ENCODE measurements around the gene DEFB129.
"Not testable (repeated sequence)": the region's sequence is repeated elsewhere in the genome, so short reads cannot be mapped to it uniquely, and the experiment has no call there.

Gene DEFB129

GRCh38 chr20:252801-253200 lies 25.7 kb downstream of the DEFB129 start:
- no peak for DNase-seq (ENCODE audit: low read depth in 2 of 2, low spot score in 1 of 2)

- not testable (repeated sequence) for DNase-seq (ENCODE audit: low read depth in 2 of 2, low spot score in 1 of 2)
Observed at GRCh38 chr20:253447-253846, 26.4 kb downstream of the DEFB129 start.

DNA sequence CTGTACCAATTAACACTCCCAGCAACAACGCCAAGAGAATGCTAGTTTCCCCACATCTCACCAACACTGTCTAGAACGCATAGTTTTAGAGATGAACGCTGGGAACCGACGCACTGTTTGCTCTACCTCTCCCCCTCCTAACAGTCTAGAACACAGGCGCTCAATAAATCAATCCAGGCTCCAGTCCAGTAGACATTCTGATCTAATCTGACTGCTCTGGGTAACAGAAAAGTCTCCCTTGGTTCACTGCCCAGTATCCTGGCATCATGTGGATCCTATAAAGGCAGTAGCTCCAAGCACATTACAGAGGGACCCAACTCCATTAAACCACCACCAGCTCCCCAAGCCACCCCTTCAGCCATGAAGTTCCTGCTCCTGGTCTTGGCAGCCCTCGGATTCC lies 30.4 kb downstream of the DEFB129 start, which contains the start of gene DEFB132:
Gene DEFB132, plus strand, starts transcription at position 306 of the 400 bp plus-strand sequence. Its CDS starts 55 bp downstream, at position 361.
- DNase-seq (ENCODE audit: low read depth in 2 of 2, low spot score in 1 of 2): no peak

GRCh38 chr20:258269-258858 lies 31.3 kb downstream of the DEFB129 start:
- no peak for DNase-seq (ENCODE audit: low read depth in 2 of 2, low spot score in 1 of 2)

DNA sequence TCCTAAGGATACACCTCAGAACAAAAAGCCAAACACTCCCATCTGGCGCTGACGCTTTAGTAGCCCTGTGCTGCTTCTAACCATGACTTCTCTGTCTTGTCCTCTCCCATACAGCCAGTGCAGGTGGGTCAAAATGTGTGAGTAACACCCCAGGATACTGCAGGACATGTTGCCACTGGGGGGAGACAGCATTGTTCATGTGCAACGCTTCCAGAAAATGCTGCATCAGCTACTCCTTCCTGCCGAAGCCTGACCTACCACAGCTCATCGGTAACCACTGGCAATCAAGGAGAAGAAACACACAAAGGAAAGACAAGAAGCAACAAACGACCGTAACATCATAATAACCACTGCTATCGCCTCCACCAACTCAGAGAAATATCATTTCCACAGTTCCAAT lies 31.9 kb downstream of the DEFB129 start:
- DNase-seq (ENCODE audit: low read depth in 2 of 2, low spot score in 1 of 2): no peak

DNA sequence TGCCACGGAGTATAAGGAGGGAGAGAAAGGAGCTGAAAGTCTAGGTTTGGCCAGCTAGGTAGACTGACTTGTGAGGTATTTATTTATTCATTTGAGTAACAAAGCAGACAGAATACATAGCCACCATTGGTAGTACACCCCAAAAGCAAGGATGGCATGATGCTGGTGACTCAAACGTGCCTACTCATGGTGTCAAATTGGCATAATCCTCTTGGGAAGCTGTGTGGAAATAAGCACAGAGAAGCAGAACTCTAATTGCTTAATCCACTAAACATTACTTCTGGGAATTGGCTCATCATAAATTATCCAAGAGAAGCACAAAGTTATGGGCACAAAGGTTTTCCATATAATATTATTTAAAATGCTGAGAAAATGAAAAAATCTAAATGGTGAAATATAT lies 32.9 kb downstream of the DEFB129 start:
- no peak for DNase-seq (ENCODE audit: low read depth in 2 of 2, low spot score in 1 of 2)

DNA sequence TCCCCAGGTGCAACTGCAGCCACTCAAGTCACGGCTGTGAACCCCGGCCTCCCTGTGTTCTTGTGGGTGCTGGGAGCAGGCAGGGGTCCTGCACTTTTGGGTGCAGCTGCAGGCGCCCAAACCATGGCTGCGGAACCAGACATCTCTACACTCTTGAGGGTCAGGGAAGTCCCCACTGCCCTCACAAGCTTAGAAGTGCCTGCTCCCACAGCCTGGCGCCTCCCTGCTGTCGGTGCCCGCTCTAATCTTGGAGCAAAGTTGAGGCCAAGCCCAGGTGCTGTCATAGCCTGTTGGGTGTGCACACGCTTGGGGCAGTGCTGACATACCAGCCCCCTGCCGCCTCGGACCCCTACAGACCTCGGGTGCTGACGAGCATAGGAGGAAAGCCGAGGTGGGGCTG lies 36.6 kb downstream of the DEFB129 start:
- DNase-seq (ENCODE audit: low read depth in 2 of 2, low spot score in 1 of 2): no peak

DNA sequence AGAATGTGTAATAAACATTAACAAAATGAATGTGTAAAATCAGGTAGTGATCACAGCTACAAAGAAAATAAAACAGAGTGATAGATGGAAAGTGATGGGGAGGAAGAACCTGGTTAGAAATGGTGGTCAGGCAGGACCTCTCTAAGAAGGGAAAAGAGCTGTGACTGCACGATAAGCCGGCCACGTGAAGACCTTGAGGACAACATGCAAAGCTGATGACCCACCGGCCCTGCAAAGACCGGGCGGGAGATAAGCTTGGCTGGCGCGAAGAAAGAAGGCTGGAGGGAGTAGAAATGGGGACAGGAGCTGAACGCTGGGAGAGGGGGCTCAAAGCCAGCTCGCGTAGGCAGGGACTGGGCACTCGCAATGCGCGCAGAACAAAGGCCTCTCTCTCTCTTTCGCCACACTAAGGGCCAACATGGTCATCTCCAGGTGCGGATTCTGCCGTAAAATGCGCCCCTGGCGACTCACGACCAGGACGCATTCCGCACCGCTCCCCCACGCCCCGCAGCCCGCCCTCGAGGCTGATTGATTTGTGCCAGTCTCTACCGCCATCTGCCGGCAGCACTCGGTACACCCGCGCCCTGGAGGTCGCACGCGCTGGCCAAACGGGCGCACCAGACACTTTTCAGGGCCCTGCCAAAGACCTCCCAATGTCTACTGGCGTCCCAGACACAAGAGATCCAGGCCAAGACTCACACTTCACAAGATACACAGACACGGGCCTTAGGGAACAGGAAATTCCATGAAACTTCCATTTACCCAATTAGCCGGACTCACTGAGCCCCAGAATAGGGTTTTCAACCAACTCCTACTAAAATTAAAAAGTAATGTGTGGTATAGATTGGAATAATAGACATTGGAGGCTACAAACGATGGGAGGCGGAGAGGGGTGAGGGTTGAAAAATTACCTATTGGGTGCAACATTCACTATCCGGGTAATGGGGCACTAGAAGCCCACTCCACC lies 39.8 kb downstream of the DEFB129 start:
- DNase-seq (ENCODE audit: low read depth in 2 of 2, low spot score in 1 of 2): peak; percentile 73 to 78

DNA sequence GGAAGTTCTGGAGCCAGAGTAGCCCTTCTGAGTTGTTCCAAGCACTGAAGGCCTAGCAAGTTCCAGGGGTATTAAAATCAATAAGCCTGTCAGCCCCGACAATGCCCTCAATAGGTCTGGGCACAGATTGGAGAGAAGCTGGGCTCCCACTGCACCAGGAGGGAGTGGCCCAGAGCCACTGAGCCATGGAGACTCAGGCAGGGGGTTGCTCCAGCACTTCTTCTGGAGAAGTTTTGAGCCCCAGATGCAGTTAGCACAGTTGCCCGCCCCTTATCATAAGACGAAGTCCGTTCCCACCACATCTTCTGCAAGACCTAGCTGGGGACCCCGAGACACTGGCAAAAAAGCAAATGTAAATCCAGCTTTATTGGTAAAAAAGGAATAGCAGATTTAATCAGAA lies 43.5 kb downstream of the DEFB129 start:
- DNase-seq (ENCODE audit: low read depth in 2 of 2, low spot score in 1 of 2): no peak

DNA sequence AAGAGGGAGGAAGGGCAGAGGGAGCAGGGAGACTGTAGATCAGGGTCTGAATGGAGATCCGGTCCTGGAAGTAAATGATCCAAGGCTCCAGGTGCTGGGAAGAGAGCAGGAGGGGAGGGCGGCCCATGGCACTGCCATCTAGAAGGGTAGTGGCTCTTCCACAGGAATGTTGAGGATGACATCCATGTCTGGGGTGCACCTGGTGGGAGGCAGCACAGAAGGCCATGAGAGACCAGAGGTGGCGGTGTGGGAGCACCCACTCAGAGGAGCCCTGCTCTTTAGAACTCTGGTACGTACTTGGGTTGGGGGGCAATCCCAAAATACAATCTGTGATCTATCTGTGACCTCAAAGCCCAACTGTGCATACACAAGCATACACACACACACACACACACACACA lies 44.0 kb downstream of the DEFB129 start:
- no peak for DNase-seq (ENCODE audit: low read depth in 2 of 2, low spot score in 1 of 2)

DNA sequence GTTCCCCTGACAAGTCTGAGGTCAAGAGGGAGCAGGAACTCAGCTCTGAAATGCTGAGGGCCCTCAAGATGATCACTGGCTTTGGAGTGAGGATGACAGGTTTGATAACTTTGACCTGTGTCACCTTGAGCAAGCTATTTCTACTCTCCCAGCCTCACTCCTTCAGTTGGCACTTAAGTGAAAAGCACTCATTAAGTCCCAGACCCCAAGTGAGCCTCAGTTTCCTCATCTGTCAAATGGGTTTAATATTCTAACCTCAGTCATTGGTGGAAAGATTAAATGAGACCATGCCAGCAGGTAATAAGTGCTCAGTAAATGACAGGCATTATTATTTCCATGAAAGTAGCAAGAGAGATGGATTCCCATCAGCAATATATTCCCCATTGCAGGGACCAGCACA lies 44.5 kb downstream of the DEFB129 start:
- no peak for DNase-seq (ENCODE audit: low read depth in 2 of 2, low spot score in 1 of 2)

- DNase-seq (ENCODE audit: low read depth in 2 of 2, low spot score in 1 of 2): no peak
Observed at GRCh38 chr20:272718-273117, 45.7 kb downstream of the DEFB129 start.

DNA sequence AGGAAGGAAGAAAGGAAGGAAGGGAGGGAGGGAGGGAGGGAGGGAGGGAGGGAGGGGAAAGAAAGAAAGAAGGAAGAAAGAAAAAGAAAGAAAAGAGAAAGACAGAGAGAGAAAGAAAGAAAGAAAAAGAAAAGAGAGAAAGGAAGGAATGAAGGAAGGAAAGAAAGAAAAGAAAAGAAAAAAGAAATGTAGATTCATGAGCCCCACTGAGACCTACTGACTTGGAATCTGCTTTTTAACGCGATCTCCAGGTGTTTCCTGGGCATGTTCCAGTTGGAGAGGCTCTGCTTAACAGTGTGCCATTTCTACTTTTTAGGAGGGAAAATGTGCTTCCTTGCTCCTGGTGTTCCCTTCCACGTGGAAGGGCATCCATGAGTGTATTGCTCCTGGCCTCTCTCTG lies 46.8 kb downstream of the DEFB129 start:
- DNase-seq (ENCODE audit: low read depth in 2 of 2, low spot score in 1 of 2): no peak

GRCh38 chr20:275791-276190 lies 48.7 kb downstream of the DEFB129 start:
- no peak for DNase-seq (ENCODE audit: low read depth in 2 of 2, low spot score in 1 of 2)

GRCh38 chr20:276620-277495 lies 49.8 kb downstream of the DEFB129 start:
- no peak for DNase-seq (ENCODE audit: low read depth in 2 of 2, low spot score in 1 of 2)

GRCh38 chr20:277496-277781 lies 50.4 kb downstream of the DEFB129 start:
- DNase-seq (ENCODE audit: low read depth in 2 of 2, low spot score in 1 of 2): no peak

- no peak for DNase-seq (ENCODE audit: low read depth in 2 of 2, low spot score in 1 of 2)
Observed at GRCh38 chr20:278181-278580, 51.1 kb downstream of the DEFB129 start.

DNA sequence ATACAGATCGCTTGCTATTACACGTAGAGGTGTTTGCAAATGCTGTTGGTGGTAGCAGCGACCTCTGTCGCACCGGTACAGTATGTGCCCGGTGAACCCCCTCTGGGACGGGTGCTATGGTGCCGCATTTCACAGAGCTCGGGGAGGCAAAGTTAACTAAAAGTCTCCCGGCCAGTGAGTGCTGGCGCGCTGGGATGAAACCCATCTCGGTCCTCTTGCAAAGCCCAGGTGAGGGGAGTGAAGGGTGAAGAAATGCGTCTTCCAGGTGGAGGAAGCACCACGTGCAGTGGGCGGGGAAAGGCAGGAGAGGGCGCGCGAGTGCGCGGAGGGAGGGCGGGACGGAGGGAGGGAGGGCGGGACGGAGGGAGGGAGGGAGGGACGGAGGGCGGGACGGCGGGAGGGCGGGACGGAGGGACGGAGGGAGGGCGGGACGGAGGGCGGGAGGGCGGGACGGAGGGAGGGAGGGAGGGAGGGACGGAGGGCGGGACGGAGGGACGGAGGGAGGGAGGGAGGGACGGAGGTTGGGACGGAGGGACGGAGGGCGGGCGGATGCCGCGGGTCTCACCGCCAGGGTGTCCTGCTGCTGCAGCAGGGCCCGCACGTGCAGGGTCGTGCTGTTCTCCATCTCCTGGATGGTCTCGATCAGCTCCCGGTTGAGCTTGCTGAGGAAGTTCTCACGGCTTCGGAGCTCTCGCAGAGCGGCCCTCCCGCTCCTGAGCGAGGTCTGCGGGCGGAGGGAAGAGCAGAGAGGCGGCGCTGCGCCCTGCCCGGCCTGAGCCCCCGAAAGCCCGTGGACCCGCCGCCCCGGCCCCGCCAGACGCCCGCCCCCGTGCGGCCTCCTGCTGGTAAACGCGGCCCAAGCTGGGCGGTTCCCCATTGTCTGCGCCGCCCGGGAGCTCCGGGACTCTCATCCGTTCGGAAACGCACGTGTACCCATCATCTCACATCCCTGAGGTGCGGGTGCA lies 51.8 kb downstream of the DEFB129 start:
- no peak for DNase-seq (ENCODE audit: low read depth in 2 of 2, low spot score in 1 of 2)

Measured in stimulated activated CD8-positive, alpha-beta memory T cell treated with anti-CD3 and anti-CD28 coated beads, Interleukin-4, amount 100 ng/mL, for 1 hour (primary cell).